Activated CD4-positive, CD25-positive, alpha-beta regulatory T cell treated with anti-CD3 and anti-CD28 coated beads, Interleukin-2, amount 50 U/mL, for 72 hours (primary cell): ENCODE measurements around the gene TEN1.
"Not testable (repeated sequence)": the region's sequence is repeated elsewhere in the genome, so short reads cannot be mapped to it uniquely, and the experiment has no call there.

Experiments used
- DNase-seq: peaks from one replicate; pipeline ENCODE4 v3.0.0; 2021

The TEN1 gene, protein sequence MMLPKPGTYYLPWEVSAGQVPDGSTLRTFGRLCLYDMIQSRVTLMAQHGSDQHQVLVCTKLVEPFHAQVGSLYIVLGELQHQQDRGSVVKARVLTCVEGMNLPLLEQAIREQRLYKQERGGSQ

DNA sequence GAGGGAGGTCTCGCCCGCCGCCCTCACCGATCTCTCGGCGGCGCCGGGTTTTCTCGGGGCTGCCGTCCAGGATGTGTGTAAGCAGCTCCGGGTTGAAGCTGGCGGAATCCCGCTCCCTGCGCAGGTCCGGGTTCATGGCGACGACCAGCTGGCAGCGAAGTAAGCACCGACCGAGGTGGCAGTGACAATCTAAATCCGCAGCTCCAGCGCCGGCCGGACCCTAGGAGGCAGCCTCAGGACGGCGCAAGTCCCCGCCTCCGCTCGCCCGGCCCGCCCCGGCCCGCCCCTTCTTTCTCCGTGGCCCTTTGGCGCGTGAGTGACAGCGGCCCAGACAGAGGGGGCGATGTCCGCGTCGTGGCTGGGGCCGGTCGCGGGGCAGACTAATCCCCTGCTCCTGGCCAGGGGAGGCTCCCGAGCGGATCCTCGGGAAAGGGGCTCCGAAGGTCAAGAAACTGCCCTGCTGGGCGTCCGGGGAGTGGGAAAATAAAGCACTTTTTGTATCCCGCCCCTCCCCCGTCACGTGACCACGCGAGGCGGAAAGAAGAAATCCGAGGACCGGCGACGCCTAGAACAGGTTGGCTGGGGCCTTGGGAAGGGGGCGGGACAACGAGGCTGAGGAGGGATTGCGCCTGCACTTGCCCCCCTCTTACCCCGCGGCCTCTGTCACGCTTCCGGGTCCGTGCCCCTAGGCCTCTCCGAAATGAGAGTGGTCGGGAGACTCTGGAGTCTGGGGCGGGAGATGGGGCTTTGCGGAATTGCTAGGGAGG, at the start of gene TEN1, which contains the start of gene ACOX1:
Gene TEN1 (plus strand): TSS at position 303 of the 767 bp plus-strand sequence. CDS start 6,953 bp downstream, outside the sequence.
Gene ACOX1 (minus strand): TSS at position 229 of the 767 bp plus-strand sequence. CDS start 93 bp downstream, at position 136.
- DNase-seq, result peak; percentile 94

DNA sequence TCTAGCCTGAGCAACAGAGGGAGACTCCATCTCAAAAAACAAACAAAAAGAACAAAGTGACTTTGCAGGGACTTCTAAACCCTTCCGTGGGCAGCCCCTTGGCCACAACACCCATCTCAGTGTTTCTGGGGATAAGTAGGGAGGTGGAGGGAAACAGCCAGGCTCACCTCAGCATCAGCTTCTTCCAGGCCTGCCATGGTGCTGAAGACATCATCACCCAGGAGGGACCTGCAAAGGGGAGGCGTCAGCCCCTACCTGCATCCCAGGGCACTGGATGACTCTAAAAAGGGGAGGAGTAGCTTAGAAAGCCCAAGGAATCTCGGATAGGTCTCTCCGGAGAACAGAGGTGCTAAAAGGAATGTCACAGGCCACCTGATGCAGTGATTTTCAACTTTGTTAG, 48.0 kb upstream of the TEN1 start:
- DNase-seq, result no peak

DNA sequence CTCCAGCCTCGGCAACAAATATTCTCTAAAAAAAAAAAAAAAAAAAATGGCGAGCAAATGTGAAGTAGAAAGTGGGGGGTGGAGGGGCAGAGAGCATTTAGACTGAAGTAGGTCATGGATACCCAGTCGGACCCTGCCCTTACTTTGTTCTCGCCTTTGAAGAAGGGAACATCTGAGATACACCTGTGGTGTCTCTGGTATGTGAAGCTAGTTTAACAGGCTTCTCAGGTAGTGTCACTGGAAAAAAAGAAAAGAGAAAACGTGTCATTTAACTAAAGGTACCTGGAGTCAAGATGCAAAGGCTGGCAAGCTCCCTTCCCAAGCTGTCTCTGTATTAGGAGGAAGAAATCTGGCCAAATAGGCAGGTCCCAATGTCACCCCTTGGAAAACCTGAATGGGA, 46.2 kb upstream of the TEN1 start:
- DNase-seq, result no peak

DNA sequence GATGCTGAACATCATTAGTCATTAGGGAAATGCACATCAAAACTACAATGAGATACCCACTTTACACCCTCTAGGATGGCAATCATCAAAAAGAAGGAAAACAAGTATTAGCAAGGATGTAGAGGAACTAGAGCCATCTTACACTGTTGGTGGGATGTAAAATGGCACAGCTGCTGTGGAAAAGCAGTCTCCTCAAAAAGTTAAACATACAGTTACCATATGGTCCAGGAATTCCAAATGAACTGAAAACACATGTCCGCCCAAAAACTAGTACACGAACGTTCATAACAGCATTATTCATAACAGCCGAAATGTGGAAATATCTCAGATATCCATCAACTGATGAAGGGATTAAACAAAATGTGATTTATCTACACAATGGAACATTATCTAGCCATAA, 45.2 kb upstream of the TEN1 start:
- no peak for DNase-seq

DNA sequence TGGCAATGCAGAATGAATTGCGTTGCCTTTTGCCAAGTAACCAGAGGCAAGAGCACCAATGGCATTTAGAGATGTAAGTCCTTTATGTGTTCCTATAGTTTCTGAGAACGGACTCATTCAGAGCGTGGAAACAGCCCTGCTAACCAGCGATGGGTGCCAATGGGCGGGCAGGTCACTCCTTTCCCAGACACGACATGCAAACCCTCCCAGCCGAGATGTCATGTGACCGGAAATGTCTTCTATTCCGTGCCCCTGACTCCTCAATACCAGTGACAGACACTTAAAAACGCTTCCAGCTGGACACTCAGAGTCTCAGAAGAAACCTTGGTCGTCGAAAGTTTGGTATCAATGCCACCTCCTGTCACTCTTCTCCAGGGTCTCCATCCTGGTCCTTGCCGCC, 41.4 kb upstream of the TEN1 start:
- no peak for DNase-seq

DNA sequence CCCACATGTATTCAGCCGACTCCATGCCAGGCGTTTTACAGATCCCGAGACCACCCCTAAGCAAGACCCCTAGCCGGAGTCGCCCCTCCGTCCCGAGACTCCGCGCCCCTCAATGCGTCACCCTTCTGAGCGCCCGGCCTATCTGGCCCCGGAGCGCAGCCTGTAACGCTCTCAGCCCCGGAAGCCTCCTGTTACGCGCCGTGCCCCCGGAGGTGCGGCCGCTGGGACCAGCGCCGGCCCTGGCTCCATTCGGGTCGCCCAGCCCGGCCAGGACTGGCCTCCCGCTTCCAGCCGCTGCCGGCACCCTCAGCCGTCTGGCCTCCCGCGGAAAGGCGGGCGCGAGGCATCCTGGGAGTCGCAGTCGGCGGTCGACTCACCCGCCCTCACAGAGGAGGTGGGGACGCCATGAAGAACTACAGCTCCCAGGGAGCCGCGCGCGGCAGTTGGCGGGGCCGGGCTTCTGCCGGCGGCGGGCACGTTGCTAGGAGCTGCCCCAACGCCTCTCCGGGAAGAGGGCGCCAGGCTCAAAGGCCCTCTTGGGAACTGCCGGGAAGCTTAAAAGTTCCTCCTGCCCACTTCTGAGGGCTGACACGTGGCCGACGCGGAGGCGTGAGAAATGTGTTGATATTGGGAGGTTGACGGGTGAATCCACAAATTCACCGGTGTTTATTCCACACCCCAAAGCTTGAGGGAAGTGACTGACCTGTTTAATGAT, 38.2 kb upstream of the TEN1 start, which contains the start of gene FBF1:
Gene FBF1 (minus strand): TSS at position 316 of the 715 bp plus-strand sequence. CDS start 2,893 bp downstream, outside the sequence.
- peak; percentile 86 for DNase-seq

DNA sequence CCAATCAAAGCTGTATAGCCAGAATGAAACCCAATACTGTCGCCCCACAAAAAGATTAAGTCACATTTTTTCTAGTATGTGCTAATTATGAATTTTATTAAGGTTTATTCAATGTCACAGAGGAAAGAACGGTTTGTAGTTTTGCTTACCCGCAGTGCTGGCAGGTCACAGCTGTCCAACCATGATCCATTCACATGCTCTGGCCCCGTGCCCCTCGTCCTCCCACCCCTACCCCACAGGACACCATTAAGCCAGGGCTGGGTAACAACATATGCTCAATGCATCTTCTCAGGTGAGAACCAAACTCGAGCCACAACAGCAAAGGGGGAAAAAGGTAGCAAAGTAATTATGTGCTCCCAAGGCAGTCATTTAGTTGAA, 37.6 kb upstream of the TEN1 start:
- no peak for DNase-seq

DNA sequence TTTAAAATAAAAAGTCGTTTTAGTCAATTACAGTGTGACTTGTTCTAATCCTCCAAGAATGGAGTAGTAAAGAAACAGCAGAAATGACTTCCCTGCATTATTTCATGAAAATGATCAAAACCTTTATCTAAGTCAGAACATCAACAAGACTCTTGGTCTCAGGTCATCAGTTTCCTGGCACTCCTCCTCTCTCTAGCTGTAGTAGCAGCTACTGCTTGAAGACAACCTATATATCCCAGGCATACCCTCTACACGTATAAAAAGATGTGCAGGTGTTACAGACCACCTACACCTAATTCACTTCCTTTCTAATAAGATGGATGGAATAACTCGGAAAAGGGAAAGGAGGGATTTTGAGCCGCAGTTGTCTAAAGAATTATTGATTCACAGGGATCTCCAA, 36.6 kb upstream of the TEN1 start:
- DNase-seq, result no peak

DNA sequence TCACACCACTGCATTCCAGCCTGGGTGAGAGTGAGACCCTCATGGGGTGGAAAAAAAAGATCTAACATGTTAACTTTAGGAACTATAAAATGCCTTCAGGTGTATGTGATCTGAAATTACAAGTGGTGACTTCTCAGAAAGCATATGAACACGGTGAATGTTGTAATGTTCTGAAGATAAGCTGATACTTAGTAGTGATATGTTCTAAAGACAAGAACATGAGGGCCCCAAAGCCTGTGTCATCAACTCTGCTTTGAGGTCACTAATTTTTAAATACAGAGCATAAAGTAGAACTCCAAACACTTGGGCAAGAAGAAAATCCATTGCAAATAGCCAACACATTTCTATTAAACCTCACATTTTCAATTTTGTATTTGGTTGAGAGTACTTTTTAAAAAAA, 35.5 kb upstream of the TEN1 start:
- no peak for DNase-seq

DNA sequence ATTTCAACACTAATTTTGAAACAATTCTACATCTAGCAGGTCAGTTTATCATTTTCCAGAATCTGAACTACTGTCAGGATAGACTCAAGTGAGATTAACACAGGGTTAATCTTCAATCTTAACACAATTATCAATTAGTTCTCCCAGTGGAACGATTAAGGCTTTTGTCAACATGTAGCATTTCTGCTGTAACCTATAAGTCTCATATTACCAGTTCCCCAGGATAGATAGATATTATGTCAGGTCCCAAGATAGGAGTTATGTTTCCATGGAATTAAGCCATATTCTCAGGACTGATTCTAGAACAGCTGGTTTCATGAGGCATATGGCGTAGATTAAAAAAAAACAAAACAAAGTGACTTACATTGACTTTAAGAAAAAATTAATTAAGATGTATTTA, 33.8 kb upstream of the TEN1 start:
- DNase-seq, result no peak

DNA sequence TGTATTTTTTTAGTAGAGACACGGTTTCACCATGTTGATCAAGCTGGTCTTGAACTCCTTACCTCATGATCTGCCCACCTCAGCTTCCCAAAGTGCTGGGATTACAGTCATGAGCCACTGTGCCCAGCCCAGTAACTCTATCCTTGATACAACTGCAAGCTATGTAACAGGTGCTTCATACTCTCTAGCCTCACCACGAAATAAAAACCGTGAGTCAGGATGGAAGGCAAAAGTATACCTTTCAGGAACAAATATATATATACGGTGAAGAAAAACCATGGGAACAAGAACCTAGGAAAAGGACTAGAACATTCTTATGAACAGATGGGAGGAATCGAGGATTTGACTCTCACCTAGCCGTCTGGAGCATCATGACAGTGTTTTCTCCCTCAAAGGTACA, 28.6 kb upstream of the TEN1 start:
- DNase-seq, result no peak

DNA sequence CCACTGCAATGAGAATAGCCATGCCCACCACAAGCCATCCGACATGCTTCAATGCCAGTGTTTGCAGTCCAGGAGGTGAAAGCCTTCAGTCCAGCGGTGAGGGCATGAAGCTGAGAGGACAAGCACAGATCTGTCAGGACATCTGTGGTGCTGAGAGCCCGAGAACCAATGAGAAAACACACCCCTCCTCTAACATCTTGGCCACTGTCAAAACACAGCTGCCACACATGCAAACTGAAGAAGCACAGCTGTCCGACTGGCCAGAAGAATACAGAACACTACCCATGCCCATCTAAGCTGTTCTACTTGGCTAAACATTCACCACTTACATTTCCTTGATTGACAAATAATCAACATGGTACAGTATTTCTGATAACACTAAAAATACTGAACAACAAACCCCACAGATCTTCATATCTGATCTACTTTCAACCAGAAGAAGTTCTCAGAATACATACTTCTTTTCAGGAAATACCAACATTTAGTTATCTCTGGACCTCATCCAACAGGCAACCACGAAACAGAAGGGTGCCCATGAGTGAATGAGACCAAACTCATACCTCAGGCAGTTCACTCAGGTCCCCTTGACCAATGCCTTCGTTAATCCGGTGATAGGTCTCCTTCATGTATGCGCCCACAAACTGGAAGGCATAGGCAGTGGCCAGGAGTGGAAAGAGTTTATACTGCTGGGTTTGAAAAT, 28.0 kb upstream of the TEN1 start:
- no peak for DNase-seq

DNA sequence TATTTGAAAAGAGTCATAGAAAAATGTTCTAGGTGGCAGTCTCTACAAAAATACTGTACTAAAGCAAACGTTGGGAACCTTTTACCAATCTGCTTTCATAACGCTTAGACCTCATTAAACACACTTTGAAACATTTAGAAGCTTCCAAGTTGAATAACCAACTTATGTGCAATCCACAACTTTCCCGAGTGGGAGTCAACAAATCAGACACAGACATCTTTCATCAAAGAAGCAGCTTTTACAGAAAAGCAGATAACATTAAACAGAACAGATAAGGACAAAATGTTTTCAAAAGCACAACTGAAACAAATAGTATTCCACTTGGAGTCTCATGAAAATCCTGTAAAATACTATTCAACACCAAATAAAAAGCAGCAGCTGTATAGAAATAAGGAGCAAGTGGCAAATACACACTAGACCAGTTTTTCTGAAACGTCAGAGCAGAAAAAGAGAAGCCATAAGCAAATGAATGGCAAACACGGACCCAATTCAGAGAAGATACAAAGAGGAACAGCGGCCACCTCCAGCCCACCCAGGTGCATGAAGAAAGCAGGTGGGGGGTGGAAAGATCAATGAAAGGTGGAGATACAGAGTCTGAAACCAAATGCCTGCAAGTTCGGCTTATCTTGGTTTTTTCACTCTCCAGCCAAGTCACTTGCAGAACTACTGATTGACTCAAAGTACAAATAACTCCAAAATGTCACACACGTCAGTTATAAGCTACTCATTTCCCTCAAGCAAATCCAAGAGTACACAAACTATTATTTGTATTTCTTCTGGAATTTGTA, 19.8 kb upstream of the TEN1 start:
- DNase-seq, result no peak

DNA sequence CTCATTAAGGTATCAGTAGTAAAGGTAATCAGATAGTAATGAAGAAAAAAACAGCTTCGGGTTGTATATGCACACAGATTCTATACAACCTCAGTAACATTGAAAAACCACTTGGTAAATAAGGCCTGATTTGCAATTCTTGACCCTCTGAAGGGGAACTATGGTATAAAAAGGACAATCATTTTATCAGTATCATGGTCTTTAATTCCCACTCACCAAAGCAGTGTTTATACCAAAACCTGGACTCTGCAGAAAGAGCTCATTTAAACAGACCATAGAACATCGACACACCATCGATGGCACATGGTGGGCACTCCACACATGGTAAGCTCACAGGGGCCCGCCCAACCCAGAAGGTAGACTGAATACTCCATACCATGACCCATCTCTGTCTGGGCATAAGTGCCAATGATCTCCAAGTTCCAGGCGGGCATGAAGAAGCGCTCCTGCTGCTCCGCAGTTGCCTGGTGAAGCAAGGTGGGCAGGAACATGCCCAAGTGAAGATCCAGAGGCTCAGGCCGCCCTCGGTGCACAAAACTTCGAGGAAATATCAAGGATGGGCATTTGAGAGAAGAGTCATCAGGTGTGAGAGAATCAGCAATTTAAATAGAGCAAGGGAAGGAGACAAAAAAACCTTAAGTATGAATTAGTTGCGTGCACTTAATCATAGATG, 19.1 kb upstream of the TEN1 start:
- no peak for DNase-seq

DNA sequence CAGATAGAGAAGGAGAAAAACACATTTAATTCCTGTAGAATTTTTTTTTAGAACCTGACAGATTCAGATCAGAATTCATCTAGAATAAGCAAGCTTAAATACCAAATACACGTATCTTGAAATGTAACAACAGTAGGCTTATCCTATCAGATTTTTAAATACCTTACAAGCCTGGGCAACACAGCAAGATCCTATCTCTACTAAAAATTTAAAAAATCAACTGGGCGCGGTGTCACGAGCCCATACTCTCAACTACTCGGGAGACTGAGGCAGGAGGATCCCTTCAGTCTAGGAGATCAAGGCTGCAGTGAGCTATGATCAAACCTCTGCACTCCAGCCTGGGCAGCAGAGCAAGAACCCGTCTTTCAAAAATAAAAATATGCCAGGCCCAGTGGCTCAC, 13.6 kb upstream of the TEN1 start:
- DNase-seq, result no peak

DNA sequence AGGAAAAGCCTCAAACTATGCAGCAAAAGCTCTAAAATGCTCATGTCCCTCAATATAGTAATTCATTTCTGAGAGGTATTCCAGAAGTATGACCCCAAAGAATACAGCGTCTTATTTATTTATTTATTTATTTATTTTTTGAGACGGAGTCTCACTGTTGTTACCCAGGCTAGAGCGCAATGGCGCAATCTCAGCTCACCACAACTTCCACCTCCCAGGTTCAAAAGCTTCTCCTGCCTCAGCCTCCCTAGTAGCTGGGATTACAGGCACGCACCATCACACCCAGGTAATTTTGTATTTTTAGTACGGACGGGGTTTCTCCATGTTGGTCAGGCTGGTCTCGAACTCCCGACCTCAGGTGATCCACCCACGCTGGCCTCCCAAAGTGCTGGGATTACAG, 10.0 kb upstream of the TEN1 start:
- not testable (repeated sequence) for DNase-seq

DNA sequence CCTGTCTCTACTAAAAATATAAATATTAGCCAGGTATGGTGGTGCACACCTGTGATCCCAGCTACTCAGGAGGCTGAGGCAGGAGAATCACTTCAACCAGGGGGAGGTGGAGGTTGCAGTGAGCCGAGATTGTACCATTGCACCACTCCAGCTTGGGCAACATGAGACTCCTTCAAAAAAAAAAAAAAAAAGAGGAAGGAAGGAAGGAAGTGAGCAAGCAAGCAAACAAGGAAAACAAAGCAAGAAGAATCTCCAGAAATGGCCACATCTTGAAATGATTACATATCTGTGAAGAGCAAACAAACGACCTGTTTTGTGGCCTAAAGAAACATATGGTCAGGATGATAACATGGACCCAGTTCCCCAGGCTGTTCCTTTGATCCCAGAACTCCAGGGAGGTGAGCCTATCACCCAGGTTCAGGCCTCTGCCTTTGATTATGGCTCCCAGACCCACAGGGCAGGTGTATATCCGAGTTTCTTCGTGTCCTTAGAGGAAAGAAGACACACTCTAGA, 9.0 kb upstream of the TEN1 start:
- no peak for DNase-seq

DNA sequence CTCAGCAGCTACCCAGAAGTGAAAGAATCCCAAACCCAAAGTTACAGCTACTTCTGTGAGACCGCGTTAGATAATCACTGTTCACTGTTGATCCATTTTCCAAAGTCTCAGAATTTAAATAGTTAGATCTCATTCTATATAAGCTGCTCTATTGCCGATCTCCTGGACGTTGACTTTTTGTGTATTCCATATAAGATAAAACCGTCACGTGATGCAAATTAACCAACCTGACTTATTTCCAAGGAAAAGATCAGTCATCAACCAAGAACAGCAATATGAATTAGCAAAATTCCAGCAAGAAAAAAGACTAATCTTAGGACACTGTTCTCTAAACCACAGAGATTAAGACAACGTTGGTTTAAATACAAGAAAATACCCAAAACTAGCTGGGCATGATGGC, 8.4 kb upstream of the TEN1 start:
- no peak for DNase-seq

DNA sequence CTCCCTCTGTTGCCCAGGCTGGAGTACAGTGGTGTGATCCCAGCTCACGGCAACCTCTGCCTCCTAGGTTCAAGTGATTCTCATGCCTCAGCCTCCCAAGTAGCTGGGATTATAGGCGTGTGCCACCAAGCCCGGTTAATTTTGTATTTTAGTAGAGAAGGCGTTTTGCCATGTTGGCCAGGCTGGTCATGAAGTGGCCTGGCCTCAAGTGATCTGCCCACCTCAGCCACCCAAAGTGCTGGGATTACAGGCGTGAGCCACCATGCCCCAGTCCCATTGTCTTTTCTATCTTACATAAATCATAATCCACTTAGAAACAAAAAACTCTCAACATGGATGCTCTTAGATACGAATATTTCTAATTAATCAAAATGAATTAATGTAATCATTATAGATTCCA, 3.9 kb upstream of the TEN1 start:
- DNase-seq, result not testable (repeated sequence)

DNA sequence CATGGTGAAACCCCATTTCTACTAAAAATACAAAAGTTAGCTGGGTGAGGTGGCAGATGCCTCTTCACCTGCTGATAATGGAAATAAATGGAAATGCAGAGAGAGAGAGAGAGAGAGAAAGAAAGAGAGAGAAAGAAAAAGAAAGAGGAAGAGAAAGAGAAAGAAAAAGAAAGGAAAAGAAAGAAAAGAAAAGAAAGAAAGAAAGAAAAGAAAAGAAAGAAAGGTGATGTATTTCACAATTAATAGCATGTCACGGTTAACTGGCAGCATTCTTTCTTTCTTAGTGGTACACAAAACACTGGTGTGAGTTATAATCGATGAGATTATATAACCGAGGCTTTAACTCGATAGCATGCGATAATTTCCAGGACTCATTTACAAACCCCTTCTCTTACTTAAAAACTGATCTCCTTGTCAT, 3.3 kb upstream of the TEN1 start:
- DNase-seq, result no peak

DNA sequence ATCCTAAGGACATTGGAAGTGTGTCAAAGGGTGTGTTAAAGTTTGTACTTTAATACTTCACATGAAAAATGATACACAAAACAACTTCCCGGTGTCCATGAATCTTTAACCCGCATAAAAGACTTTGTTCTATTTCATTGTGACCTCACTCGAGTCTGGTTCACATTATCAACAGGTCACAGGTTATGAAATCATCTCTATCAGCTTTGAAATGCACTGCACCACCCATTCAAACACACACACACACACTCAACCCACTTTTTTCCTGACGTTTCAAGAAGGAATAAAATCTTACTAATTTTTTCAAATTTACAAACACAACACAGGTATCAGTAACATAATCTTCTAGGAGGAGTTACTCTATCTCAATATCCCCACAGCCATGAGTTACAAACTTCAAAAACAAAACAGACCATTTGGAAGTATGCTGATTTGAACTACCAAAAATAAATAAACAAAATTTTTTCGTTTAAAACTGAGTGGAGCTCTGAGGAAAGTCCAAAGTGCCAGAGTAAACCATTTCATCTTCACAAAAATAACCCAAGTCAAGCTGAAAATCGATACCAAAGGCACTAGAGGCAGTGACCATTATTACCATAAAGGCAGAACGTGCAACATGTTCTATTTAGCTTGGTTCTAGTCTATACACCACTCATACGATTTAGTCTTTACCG, 2.7 kb upstream of the TEN1 start:
- DNase-seq, result no peak
